Thymus (tissue), 11 donors: ENCODE results near the gene CTU2. TPM values are rescaled to one million over a fixed set of nuclear protein-coding genes. Genes with fewer than 3 reads are reported as not detected.

Experiments used
- DNase-seq, 9 donors: peaks; one replicate each; pipeline ENCODE4 v3.0.0-alpha.2; 2013; ENCODE audit warnings: low spot score in 9 of 9, low read depth in 6 of 9, missing footprints in 1 of 9
- H3K27ac ChIP-seq, 2 donors: one replicate each; pipeline ENCODE4 v1.5.1; 2013; ENCODE audit warnings: control low read depth in 1 of 2, low read depth in 1 of 2, low read length in 1 of 2, mild to moderate bottlenecking in 1 of 2, moderate library complexity in 1 of 2
- H3K27me3 ChIP-seq, 2 donors: one replicate each; pipeline ENCODE4 v1.5.1; 2013; ENCODE audit warnings: low read length in 1 of 2; ENCODE audit not compliant: control insufficient read depth in 2 of 2, insufficient read depth in 1 of 2
- H3K36me3 ChIP-seq, 2 donors: one replicate each; pipeline ENCODE4 v1.5.1; 2013; ENCODE audit warnings: low read length in 1 of 2, mild to moderate bottlenecking in 1 of 2, moderate library complexity in 1 of 2; ENCODE audit not compliant: control insufficient read depth in 2 of 2, insufficient read depth in 2 of 2
- H3K4me1 ChIP-seq, 2 donors: one replicate each; pipeline ENCODE4 v1.5.1; 2013; ENCODE audit warnings: low read length in 2 of 2; ENCODE audit not compliant: control insufficient read depth in 2 of 2, insufficient read depth in 2 of 2
- H3K4me3 ChIP-seq, 2 donors: one replicate each; pipeline ENCODE4 v1.5.1; 2013; ENCODE audit warnings: low read length in 2 of 2, control low read depth in 1 of 2, mild to moderate bottlenecking in 1 of 2
- H3K9me3 ChIP-seq, 2 donors: one replicate each; pipeline ENCODE4 v1.5.1; 2013; ENCODE audit warnings: low read length in 1 of 2, mild to moderate bottlenecking in 1 of 2; ENCODE audit not compliant: control insufficient read depth in 2 of 2, insufficient read depth in 1 of 2
- WGBS: extraction: QIAGEN DNeasy Blood & Tissue Kit; methylation state at CpG from one replicate; pipeline ENCODE4 v1.1.7; 2013; 5-methylcytosine and 5-hydroxymethylcytosine counted together
- polyA plus RNA-seq: library from polyadenylated mRNA; stranded (reverse); fragments of 200-250 nt; gene quantifications from one replicate; pipeline ENCODE4 v1.2.3, GENCODE V29; 2013
- total RNA-seq: library from RNA; stranded (reverse); fragments of 120-200 nt; gene quantifications from one replicate; pipeline ENCODE4 v1.2.4, GENCODE V29; 2013
- donor health status: healthy.

Gene CTU2
- total and polyA plus RNA-seq, 2 donors: 14.7 to 18.6 TPM

GRCh38 chr16:88763502-88764053 is 57.3 kb downstream of the CTU2 start:
- Histone ChIP-seq H3K4me1 (peaks cover 0 to 35% of the 10 kb centered on the region in 2 donors), H3K27ac (no peak overlapping the region), H3K36me3 (peaks cover 9 to 15% of the 10 kb centered on the region in 2 donors), H3K4me3 (no peak overlapping the region), H3K9me3 (peaks cover 0 to 4% of the 10 kb centered on the region in 2 donors), H3K27me3 (no peaks in the 10 kb centered on the region)
- WGBS: 95% methylated on average over 14 of the region's 14 CpGs
- no peak for DNase-seq

GRCh38 chr16:88764080-88764479 is 57.8 kb downstream of the CTU2 start:
- 98% methylated on average over 19 of the region's 19 CpGs for WGBS
- no peak overlapping the region for H3K4me3 ChIP-seq
- DNase-seq: no peak
- peaks cover 0 to 30% of the 10 kb centered on the region in 2 donors for H3K4me1 ChIP-seq
- no peak overlapping the region for H3K27ac ChIP-seq
- H3K36me3 ChIP-seq: peaks cover 9 to 15% of the 10 kb centered on the region in 2 donors
- H3K27me3 ChIP-seq: no peaks in the 10 kb centered on the region
- H3K9me3 ChIP-seq: no peaks in the 10 kb centered on the region

- Histone ChIP-seq H3K9me3 (no peaks in the 10 kb centered on the region), H3K27me3 (no peaks in the 10 kb centered on the region), H3K4me3 (no peak overlapping the region), H3K4me1 (peaks cover 4 to 29% of the 10 kb centered on the region in 2 donors), H3K36me3 (peaks cover 9 to 15% of the 10 kb centered on the region in 2 donors), H3K27ac (peak overlapping the region in 1 of 2 donors; percentile 18)
- no peak for DNase-seq
- WGBS: 93% methylated on average over 9 of the region's 9 CpGs
These were observed 58.6 kb downstream of the CTU2 start for GRCh38 chr16:88764913-88765349.

Other genes with a start within 250 kb of the CTU2 start
- gene ZC3H18, start 136.1 kb upstream of the CTU2 start, total RNA-seq: 11.2 TPM
- gene ZC3H18, start 136.1 kb upstream of the CTU2 start, polyA plus RNA-seq: 28.9 TPM
- gene IL17C, start 67.9 kb upstream of the CTU2 start, total RNA-seq: 0.05 TPM
- 0.09 TPM for gene IL17C, start 67.9 kb upstream of the CTU2 start, polyA plus RNA-seq
- gene CYBA, start 55.5 kb upstream of the CTU2 start, total RNA-seq: 200 TPM
- gene CYBA, start 55.5 kb upstream of the CTU2 start, polyA plus RNA-seq: 208 TPM
- gene MVD, start 43.4 kb upstream of the CTU2 start, total RNA-seq: 22.1 TPM
- 30.2 TPM for gene MVD, start 43.4 kb upstream of the CTU2 start, polyA plus RNA-seq
- 1.5 TPM for gene SNAI3, start 20.0 kb upstream of the CTU2 start, total RNA-seq
- 2.9 TPM for gene SNAI3, start 20.0 kb upstream of the CTU2 start, polyA plus RNA-seq
- gene RNF166, start 95 bp upstream of the CTU2 start, total RNA-seq: 32.6 TPM
- gene RNF166, start 95 bp upstream of the CTU2 start, polyA plus RNA-seq: 144 TPM
- 25.2 TPM for gene PIEZO1, start 78.7 kb downstream of the CTU2 start, total RNA-seq
- gene PIEZO1, start 78.7 kb downstream of the CTU2 start, polyA plus RNA-seq: 115 TPM
- gene CDT1, start 97.3 kb downstream of the CTU2 start, total RNA-seq: 11.7 TPM
- 1.4 TPM for gene CDT1, start 97.3 kb downstream of the CTU2 start, polyA plus RNA-seq
- gene APRT, start 105.4 kb downstream of the CTU2 start, total RNA-seq: 198 TPM
- 122 TPM for gene APRT, start 105.4 kb downstream of the CTU2 start, polyA plus RNA-seq
- 4.8 TPM for gene GALNS, start 150.4 kb downstream of the CTU2 start, total RNA-seq
- gene GALNS, start 150.4 kb downstream of the CTU2 start, polyA plus RNA-seq: 23.9 TPM
- gene TRAPPC2L, start 150.6 kb downstream of the CTU2 start, total RNA-seq: 54.1 TPM
- gene TRAPPC2L, start 150.6 kb downstream of the CTU2 start, polyA plus RNA-seq: 49.1 TPM
- gene PABPN1L, start 160.2 kb downstream of the CTU2 start, total RNA-seq: 0.09 TPM
- 0.34 TPM for gene PABPN1L, start 160.2 kb downstream of the CTU2 start, polyA plus RNA-seq